Sciatic nerve (tissue), 1 donor: ENCODE measurements around the gene ZNF518A. TPM values are rescaled to one million over a fixed set of nuclear protein-coding genes. Genes with fewer than 3 reads are reported as not detected.

Source experiments
- total RNA-seq: library from RNA; stranded (reverse); fragmentation: NEBNext Ultra II Directional; extraction: Animal tissue kit (Norgen Biotek cat#: 25700); gene quantifications from one replicate; pipeline ENCODE4 v1.2.1, GENCODE V29; 2021
- donor health status: DM: no; HTN: no; CAD: no.

ZNF518A gene
- total RNA-seq, 1 donor from 2014 or later, result 33.4 TPM

Other genes starting within 250 kb of the ZNF518A start
- 3.1 TPM for gene CC2D2B, start 222.3 kb upstream of the ZNF518A start, total RNA-seq
- 5.1 TPM for gene CCNJ, start 86.7 kb upstream of the ZNF518A start, total RNA-seq
- 13.1 TPM for gene BLNK, start 141.3 kb downstream of the ZNF518A start, total RNA-seq
- not detected for gene DNTT, start 174.1 kb downstream of the ZNF518A start, total RNA-seq
- gene OPALIN, start 228.7 kb downstream of the ZNF518A start, total RNA-seq, result not detected